A673 (cell line): ENCODE data around the gene APMAP. TPM values are rescaled to one million over a fixed set of nuclear protein-coding genes. Genes with fewer than 3 reads are reported as not detected.

Experiments used
- BruUV-seq: library from RNA; stranded (reverse); fragments of 400-500 nt; replicated peaks from 2 replicates; lab custom pipeline; 2021; lab: Mats Ljungman, UMichigan
- CTCF ChIA-PET: fragments of 300-600 bp; sonication (Branson Sonifier 250); formaldehyde crosslinking; loops from one replicate; lab custom pipeline; 2022; ENCODE audit warnings: antibody characterized with exemption; lab: Charles Lee
- POLR2A ChIA-PET: fragments of 300-600 bp; sonication (Branson Sonifier 250); formaldehyde crosslinking; loops from one replicate; lab custom pipeline; 2022; ENCODE audit warnings: antibody characterized with exemption; ENCODE audit not compliant: low non-redundant PET; lab: Charles Lee
- DNase-seq: peaks from one replicate; pipeline ENCODE4 v3.0.0-alpha.2; 2015; ENCODE audit warnings: low spot score
- H3K27ac ChIP-seq: fragments of 200-600 bp; sonication (generic); 2 replicates; pipeline ENCODE4 v1.5.1; 2016; ENCODE audit warnings: mixed run types, low read depth, mild to moderate bottlenecking, mixed read lengths, antibody characterized with exemption, low read length; ENCODE audit not compliant: poor library complexity, severe bottlenecking
- H3K27me3 ChIP-seq: fragments of 200-600 bp; sonication (generic); replicated peaks from 2 replicates; pipeline ENCODE4 v1.6.1; 2017; ENCODE audit warnings: mixed run types, low read depth, mild to moderate bottlenecking, mixed read lengths, antibody characterized with exemption, low read length; ENCODE audit not compliant: insufficient read depth, poor library complexity
- H3K36me3 ChIP-seq: fragments of 200-600 bp; sonication (generic); 2 replicates; pipeline ENCODE4 v1.6.1; 2016; ENCODE audit warnings: mixed run types, mild to moderate bottlenecking, mixed read lengths, antibody characterized with exemption, low read length; ENCODE audit not compliant: insufficient read depth, poor library complexity, severe bottlenecking
- H3K4me1 ChIP-seq: fragments of 200-600 bp; sonication (generic); 2 replicates; pipeline ENCODE4 v1.6.1; 2017; ENCODE audit warnings: mixed run types, mild to moderate bottlenecking, mixed read lengths, antibody characterized with exemption, low read length; ENCODE audit not compliant: insufficient read depth, poor library complexity, severe bottlenecking
- H3K4me3 ChIP-seq: fragments of 200-600 bp; sonication (generic); 2 replicates; pipeline ENCODE4 v1.5.1; 2016; ENCODE audit warnings: low read depth, mixed run types, mild to moderate bottlenecking, mixed read lengths, low read length; ENCODE audit not compliant: poor library complexity, severe bottlenecking
- H3K9me3 ChIP-seq: fragments of 200-600 bp; sonication (generic); 2 replicates; pipeline ENCODE4 v1.6.1; 2016; ENCODE audit warnings: mixed run types, low read depth, mild to moderate bottlenecking, mixed read lengths, antibody characterized with exemption, low read length; ENCODE audit not compliant: poor library complexity, severe bottlenecking
- CTCF ChIP-seq: fragments of 300-800, 200-600 bp; sonication (generic); conservative IDR thresholded peaks from 2 replicates; pipeline ENCODE4 v1.5.1; 2017; ENCODE audit warnings: low read depth, mild to moderate bottlenecking, antibody characterized with exemption, low read length, moderate library complexity, mixed read lengths
- EZH2 ChIP-seq: fragments of 200-600 bp; sonication (generic); IDR thresholded peaks from 2 replicates; pipeline ENCODE4 v1.6.1; 2017; ENCODE audit warnings: borderline replicate concordance, low read depth, mild to moderate bottlenecking, mixed read lengths, antibody characterized with exemption, low read length; ENCODE audit not compliant: poor library complexity, severe bottlenecking
- intact Hi-C: fragments of 100-400 bp; cut with micrococcal nuclease; formaldehyde crosslinking; loops from one replicate; pipeline ENCODE4 v1.10.0; 2022; ENCODE audit not compliant: unreplicated experiment
- total RNA-seq: library from RNA; stranded (reverse); gene quantifications from 2 replicates; pipeline ENCODE4 v1.2.3, GENCODE V29; 2021

The APMAP gene
- total RNA-seq, 1 experiment from 2014 or later, result 70.3 TPM

GRCh38 chr20:24943731-24944130, 48.8 kb downstream of the APMAP start:
- no TSS peak for BruUV-seq

GRCh38 chr20:24943196-24943595, 49.4 kb downstream of the APMAP start:
- CTCF ChIA-PET, result no interaction called here

More at GRCh38 chr20:24943731-24944130, 48.8 kb downstream of the APMAP start:
- ChIA-PET POLR2A (no interaction called here), CTCF (no interaction called here)
- TF ChIP-seq CTCF, result no peak
- TF ChIP-seq EZH2, result no peak
- no peak overlapping the region for H3K27ac ChIP-seq
- H3K4me3 ChIP-seq, result no peak overlapping the region
- no peaks in the 10 kb centered on the region for H3K9me3 ChIP-seq
- H3K36me3 ChIP-seq, result no peaks in the 10 kb centered on the region
- intact Hi-C loops, result no loop called here
- DNase-seq, result no peak
- no peaks in the 10 kb centered on the region for H3K4me1 ChIP-seq
- H3K27me3 ChIP-seq, result no peaks in the 10 kb centered on the region

GRCh38 chr20:24942679-24943078, 49.9 kb downstream of the APMAP start:
- ChIA-PET CTCF (no interaction called here), POLR2A (no interaction called here)
- DNase-seq, result no peak
- no TSS peak for BruUV-seq
- TF ChIP-seq CTCF (no peak), EZH2 (no peak)
- no peak overlapping the region for H3K4me3 ChIP-seq
- H3K27ac ChIP-seq, result no peak overlapping the region
- intact Hi-C loops, result no loop called here
- H3K36me3 ChIP-seq, result no peaks in the 10 kb centered on the region
- no peaks in the 10 kb centered on the region for H3K9me3 ChIP-seq
- no peaks in the 10 kb centered on the region for H3K27me3 ChIP-seq
- no peaks in the 10 kb centered on the region for H3K4me1 ChIP-seq

More at GRCh38 chr20:24943196-24943595, 49.4 kb downstream of the APMAP start:
- Histone ChIP-seq H3K27me3 (no peaks in the 10 kb centered on the region), H3K4me3 (no peak overlapping the region), H3K36me3 (no peaks in the 10 kb centered on the region), H3K4me1 (no peaks in the 10 kb centered on the region), H3K27ac (no peak overlapping the region), H3K9me3 (no peaks in the 10 kb centered on the region)
- no peak for DNase-seq
- BruUV-seq, result no TSS peak
- intact Hi-C loops, result no loop called here
- POLR2A ChIA-PET, result no interaction called here
- TF ChIP-seq CTCF (no peak), EZH2 (no peak)
